OCI-LY3 (cell line): ENCODE data around the gene VPS8.

Experiments
- H2AFZ ChIP-seq: fragments of 200-600, 300-600 bp; shearing (Covaris generic); 2 replicates; pipeline ENCODE4 v1.6.0; 2014; ENCODE audit warnings: antibody characterized with exemption, low read depth, low read length
- H3K27ac ChIP-seq: fragments of 200-600, 300-600 bp; sonication (generic); 2 replicates; pipeline ENCODE4 v1.5.1; 2014; ENCODE audit warnings: mild to moderate bottlenecking, low read length, moderate library complexity, mixed read lengths
- H3K27me3 ChIP-seq: fragments of 200-600, 300-600 bp; sonication (generic); 2 replicates; pipeline ENCODE4 v1.6.1; 2014; ENCODE audit warnings: low read depth, low read length, mixed read lengths
- H3K36me3 ChIP-seq: fragments of 200-600, 300-600 bp; sonication (generic); replicated peaks from 2 replicates; pipeline ENCODE3; 2014; ENCODE audit warnings: low read depth, low read length, mixed read lengths
- H3K4me1 ChIP-seq: fragments of 300-600, 200-600 bp; sonication (generic); 2 replicates; pipeline ENCODE4 v1.6.1; 2014; ENCODE audit warnings: low read length, mixed read lengths
- H3K4me2 ChIP-seq: fragments of 200-600, 300-600 bp; sonication (generic); 2 replicates; pipeline ENCODE4 v1.6.1; 2014; ENCODE audit warnings: low read length, mixed read lengths
- H3K4me3 ChIP-seq: fragments of 300-600, 200-600 bp; sonication (generic); 2 replicates; pipeline ENCODE4 v1.5.1; 2014; ENCODE audit warnings: antibody characterized with exemption, mild to moderate bottlenecking, low read length, moderate library complexity
- H3K79me2 ChIP-seq: fragments of 300-600, 200-600 bp; shearing (Covaris generic); 2 replicates; pipeline ENCODE4 v1.6.1; 2014; ENCODE audit warnings: mild to moderate bottlenecking, low read length, mixed read lengths
- H3K9ac ChIP-seq: fragments of 300-600, 200-600 bp; shearing (Covaris generic); 2 replicates; pipeline ENCODE4 v1.6.0; 2014; ENCODE audit warnings: mild to moderate bottlenecking, low read length, moderate library complexity
- H3K9me3 ChIP-seq: fragments of 200-600, 300-600 bp; shearing (Covaris generic); 2 replicates; pipeline ENCODE4 v1.6.1; 2014; ENCODE audit warnings: low read length, mixed read lengths; ENCODE audit not compliant: insufficient read depth
- H4K20me1 ChIP-seq: fragments of 200-600, 300-600 bp; sonication (generic); 2 replicates; pipeline ENCODE4 v1.6.1; 2016; ENCODE audit warnings: low read length, mixed read lengths; ENCODE audit not compliant: insufficient read depth
- CTCF ChIP-seq: fragments of 200-600, 300-600 bp; sonication (generic); IDR thresholded peaks from 2 replicates; pipeline ENCODE4 v1.5.1; 2014; ENCODE audit warnings: antibody characterized with exemption, low read length, low read depth
- EZH2phosphoT487 ChIP-seq: fragments of 200-600 bp; shearing (Covaris generic); IDR thresholded peaks from 2 replicates; pipeline ENCODE4 v1.6.1; 2018; ENCODE audit warnings: antibody characterized with exemption, mixed run types, low read depth

Gene VPS8

GRCh38 chr3:185090811-185091210, 278.8 kb downstream of the VPS8 start:
- Histone ChIP-seq H3K9me3 (no peaks in the 10 kb centered on the region), H2AFZ (no peak overlapping the region), H3K27me3 (peaks cover 7% of the 10 kb centered on the region), H3K27ac (no peak overlapping the region), H3K36me3 (no peaks in the 10 kb centered on the region), H4K20me1 (no peaks in the 10 kb centered on the region), H3K79me2 (no peaks in the 10 kb centered on the region), H3K4me2 (no peak overlapping the region), H3K4me3 (no peak overlapping the region), H3K9ac (no peak overlapping the region), H3K4me1 (no peaks in the 10 kb centered on the region)
- TF ChIP-seq CTCF (no peak), EZH2phosphoT487 (no peak)

DNA sequence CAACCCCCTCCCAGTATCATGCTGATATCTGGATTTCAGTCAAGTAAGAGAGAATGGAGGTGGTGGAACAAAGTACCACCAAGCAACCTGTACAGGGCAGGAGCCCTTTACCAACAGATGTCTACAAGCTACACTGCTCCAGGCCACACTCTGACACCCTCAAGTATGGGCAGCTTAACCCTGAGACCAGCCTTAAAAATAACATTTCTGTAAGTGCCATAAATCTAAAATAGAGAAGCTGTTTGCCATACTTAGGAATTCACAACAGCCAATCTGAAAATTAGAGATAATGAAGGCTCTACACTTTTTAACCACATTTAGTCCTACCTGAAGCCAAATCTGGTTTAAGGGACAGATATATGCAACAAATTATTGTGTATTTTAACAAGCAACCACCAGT, 281.1 kb downstream of the VPS8 start:
- H3K79me2 ChIP-seq, result no peaks in the 10 kb centered on the region
- no peak overlapping the region for H3K4me2 ChIP-seq
- H3K9ac ChIP-seq, result no peak overlapping the region
- no peak overlapping the region for H3K27ac ChIP-seq
- no peaks in the 10 kb centered on the region for H3K4me1 ChIP-seq
- no peak overlapping the region for H3K4me3 ChIP-seq
- TF ChIP-seq CTCF, result no peak
- no peaks in the 10 kb centered on the region; the same call in 1 of the 2 replicates for H3K27me3 ChIP-seq
- no peak overlapping the region for H2AFZ ChIP-seq
- H3K9me3 ChIP-seq, result no peaks in the 10 kb centered on the region
- no peaks in the 10 kb centered on the region for H3K36me3 ChIP-seq
- H4K20me1 ChIP-seq, result no peaks in the 10 kb centered on the region

DNA sequence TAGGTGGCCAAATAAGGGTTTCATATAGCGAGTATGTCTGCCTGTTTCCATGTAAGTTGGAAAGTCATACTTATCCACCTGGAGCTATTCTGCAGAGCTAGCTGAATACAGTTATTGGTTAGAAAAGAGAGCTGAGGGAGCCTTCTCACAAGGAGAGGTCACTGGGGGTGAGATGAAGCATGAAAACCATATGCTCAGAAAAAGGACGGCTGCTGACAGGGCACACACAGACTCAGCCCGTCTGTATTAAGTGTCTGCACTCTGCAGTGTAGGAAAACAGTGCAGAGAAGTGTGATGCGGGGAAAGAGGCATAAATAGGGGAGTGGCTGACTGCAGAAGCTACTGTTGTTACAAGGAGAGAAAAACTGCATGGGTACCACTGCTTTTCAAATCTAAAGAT, 282.7 kb downstream of the VPS8 start:
- Histone ChIP-seq H2AFZ (no peak overlapping the region), H3K27ac (no peak overlapping the region)

More for the DNA sequence above, 282.7 kb downstream of the VPS8 start:
- Histone ChIP-seq H3K36me3 (no peaks in the 10 kb centered on the region), H3K4me2 (no peak overlapping the region), H3K4me3 (no peak overlapping the region), H3K79me2 (no peaks in the 10 kb centered on the region), H3K27me3 (no peaks in the 10 kb centered on the region; the same call in none of the 2 replicates), H4K20me1 (no peaks in the 10 kb centered on the region), H3K9me3 (no peaks in the 10 kb centered on the region), H3K9ac (no peak overlapping the region), H3K4me1 (no peaks in the 10 kb centered on the region)
- TF ChIP-seq CTCF, result no peak
- no peak for TF ChIP-seq EZH2phosphoT487
